ENCODE data around the gene CBARP. TPM values are rescaled to one million over a fixed set of nuclear protein-coding genes. Genes with fewer than 3 reads are reported as not detected.

Gene CBARP
- total RNA-seq, 4 donors from 2014 or later, result 0.58 to 1.0 (median 0.99) TPM; not detected in 1

DNA sequence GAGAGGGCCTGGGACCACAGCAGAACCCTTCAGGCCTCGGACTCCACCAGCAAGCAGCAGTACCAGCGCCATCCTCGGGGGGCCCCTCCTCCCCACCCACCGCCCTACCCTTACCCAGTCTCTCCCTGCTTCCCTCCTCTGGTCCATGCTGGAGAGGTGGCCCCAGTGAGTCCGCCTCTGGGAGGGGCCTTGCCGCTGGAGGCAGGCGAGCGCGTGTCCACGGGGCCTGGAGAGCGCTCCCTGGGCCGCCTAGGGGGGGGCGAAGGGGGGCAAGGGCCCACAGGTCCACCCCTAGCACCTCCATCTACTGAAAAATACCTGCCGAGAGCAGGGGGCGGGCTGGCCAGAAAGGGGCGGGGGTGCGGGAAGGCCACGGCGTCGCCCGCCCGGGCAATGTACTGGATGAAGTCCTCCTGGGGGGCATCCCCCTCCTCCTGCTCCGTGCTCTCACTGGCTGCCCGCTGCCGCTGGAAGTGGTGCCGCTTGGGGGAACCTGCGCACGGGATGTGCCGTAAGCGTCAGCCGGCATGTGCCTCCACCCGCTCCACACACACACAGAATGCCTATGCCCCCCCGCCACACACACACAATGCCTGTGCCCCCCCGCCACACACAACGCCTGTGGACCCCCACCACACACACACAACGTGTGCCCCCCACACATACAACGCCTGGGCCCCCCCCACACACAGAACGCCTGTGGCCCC is 6.9 kb downstream of the CBARP start:
- WGBS, result 86% methylated on average over 10 of the region's 38 CpGs
- H3K9me3 ChIP-seq, result no peaks in the 10 kb centered on the region
- H3K27me3 ChIP-seq, result no peaks in the 10 kb centered on the region
- DNase-seq (ENCODE audit: extremely low spot score), result no peak
- intact Hi-C loops (cut with DNase I), result no loop called here
- peaks cover 20 to 31% (median 24%) of the 10 kb centered on the region in 4 donors for H3K36me3 ChIP-seq
- H3K4me1 ChIP-seq, result peaks cover 16 to 24% (median 20%) of the 10 kb centered on the region in 4 donors
- H3K27ac ChIP-seq (replicated peaks in 1 of 4), result no peak overlapping the region
- TF ChIP-seq POLR2AphosphoS5 (IDR thresholded peaks at IDR 0.05), result no peak
- no peak for TF ChIP-seq EP300 (IDR thresholded peaks at IDR 0.05)
- TF ChIP-seq POLR2A (IDR thresholded peaks at IDR 0.05; ENCODE audit: low read depth), result no peak
- TF ChIP-seq, protein P1, sequence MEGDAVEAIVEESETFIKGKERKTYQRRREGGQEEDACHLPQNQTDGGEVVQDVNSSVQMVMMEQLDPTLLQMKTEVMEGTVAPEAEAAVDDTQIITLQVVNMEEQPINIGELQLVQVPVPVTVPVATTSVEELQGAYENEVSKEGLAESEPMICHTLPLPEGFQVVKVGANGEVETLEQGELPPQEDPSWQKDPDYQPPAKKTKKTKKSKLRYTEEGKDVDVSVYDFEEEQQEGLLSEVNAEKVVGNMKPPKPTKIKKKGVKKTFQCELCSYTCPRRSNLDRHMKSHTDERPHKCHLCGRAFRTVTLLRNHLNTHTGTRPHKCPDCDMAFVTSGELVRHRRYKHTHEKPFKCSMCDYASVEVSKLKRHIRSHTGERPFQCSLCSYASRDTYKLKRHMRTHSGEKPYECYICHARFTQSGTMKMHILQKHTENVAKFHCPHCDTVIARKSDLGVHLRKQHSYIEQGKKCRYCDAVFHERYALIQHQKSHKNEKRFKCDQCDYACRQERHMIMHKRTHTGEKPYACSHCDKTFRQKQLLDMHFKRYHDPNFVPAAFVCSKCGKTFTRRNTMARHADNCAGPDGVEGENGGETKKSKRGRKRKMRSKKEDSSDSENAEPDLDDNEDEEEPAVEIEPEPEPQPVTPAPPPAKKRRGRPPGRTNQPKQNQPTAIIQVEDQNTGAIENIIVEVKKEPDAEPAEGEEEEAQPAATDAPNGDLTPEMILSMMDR (IDR thresholded peaks at IDR 0.05), result no peak
- H3K4me3 ChIP-seq, result no peak overlapping the region

DNA sequence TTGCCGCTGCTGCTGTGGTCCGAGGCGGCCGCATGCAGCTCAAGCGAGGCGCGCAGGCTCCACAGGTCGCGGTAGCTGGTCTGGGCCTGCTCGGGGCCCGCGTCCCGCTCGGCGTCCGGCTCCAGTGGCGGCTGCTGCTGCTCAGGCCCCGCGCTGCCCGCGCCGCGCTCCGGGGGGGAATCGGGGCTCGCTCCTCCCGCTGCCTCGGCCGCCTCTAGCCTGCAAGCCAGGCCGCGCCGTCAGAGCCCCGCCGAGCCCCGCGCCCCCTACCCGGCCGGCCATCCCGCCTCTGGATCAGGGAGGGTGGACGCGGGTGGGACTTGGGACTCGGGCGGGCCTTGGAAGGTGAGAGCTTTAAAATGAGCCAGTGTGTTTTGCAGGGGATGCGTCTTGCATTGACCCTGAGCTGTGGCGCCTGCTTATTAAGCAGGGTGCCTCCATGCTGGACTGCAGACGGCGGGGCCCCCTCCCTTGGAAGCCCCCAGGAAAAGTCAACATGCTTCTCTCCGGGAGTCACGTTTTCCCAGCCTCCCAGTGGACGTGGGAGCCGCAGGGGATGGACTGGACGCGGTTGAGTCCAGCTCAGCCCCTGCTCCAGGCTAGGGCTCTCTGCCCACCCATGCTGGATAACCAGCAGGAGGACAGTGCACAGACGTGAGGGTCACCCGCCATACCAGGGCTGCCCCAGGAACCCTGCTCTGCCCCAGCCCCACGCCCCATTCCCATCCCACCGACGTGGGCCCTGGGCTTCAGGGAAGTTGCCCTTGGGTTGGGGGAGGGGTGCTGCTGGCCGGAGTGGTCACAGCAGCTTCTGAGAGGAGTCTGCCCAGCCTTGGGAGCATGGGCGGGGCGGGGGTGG is 7.7 kb downstream of the CBARP start:
- DNase-seq (ENCODE audit: extremely low spot score), result no peak
- Histone ChIP-seq H3K4me3 (no peak overlapping the region), H3K27ac (replicated peaks in 1 of 4) (no peak overlapping the region), H3K27me3 (no peaks in the 10 kb centered on the region), H3K36me3 (peaks cover 20 to 39% (median 32%) of the 10 kb centered on the region in 4 donors), H3K9me3 (no peaks in the 10 kb centered on the region), H3K4me1 (peaks cover 16 to 22% (median 20%) of the 10 kb centered on the region in 4 donors)
- TF ChIP-seq POLR2AphosphoS5 (IDR thresholded peaks at IDR 0.05) (no peak), EP300 (IDR thresholded peaks at IDR 0.05) (no peak), POLR2A (IDR thresholded peaks at IDR 0.05; ENCODE audit: low read depth) (no peak)
- TF ChIP-seq, protein P1 (IDR thresholded peaks at IDR 0.05), result no peak
- intact Hi-C loops (cut with DNase I), result no loop called here
- WGBS, result 84% methylated on average over 29 of the region's 61 CpGs

DNA sequence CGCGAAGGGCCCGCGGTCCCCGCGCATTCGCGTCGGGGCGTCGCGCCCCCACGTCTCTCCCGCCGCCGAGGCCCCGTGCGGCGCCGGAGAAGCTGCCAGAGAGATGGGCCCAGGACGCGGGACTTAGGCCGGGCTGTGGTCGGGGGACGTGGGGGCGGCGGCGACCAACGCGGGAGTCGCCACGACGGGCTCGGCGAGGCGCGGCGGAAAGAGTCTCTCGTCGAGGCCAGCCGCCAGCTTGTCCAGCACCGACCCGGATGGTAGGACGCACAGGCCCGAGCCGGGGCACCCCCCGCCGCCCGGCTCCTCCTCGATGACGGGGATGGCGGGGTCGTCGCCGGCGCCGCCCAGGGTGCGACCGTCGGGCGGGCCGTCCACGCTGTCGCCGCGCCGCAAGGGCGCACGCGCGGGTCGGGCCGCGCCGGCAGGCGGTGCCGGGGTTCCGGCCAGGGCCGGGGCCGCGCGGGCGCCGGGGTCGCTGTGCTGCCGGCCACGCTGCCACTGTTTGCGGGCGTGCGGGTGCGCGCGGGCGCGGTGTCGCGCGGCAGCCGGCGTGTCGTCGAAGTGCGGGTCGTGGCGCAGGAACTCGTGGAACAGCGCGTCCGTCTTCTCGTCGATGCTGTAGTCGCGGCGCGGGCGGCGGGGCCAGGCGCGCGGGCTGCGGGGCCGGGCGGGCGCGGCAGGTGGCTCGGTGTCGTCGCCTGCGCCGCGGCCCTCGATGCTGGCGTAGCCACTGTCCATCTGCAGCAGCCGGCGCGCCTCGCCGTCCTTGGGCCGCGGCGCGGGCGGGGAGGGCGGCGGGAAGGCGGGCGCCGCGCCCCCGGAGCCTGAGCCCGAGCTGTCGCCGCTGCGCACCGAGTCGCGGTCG is 8.5 kb downstream of the CBARP start:
- no peak overlapping the region for H3K27ac ChIP-seq (replicated peaks in 1 of 4)
- no peaks in the 10 kb centered on the region for H3K27me3 ChIP-seq
- no peaks in the 10 kb centered on the region for H3K9me3 ChIP-seq
- H3K36me3 ChIP-seq, result peaks cover 20 to 46% (median 41%) of the 10 kb centered on the region in 4 donors
- no peak for DNase-seq (ENCODE audit: extremely low spot score)
- H3K4me1 ChIP-seq, result peaks cover 16 to 22% (median 20%) of the 10 kb centered on the region in 4 donors
- no peak overlapping the region for H3K4me3 ChIP-seq
- TF ChIP-seq, protein P1 (IDR thresholded peaks at IDR 0.05), result no peak
- no peak for TF ChIP-seq EP300 (IDR thresholded peaks at IDR 0.05)
- TF ChIP-seq POLR2AphosphoS5 (IDR thresholded peaks at IDR 0.05), result no peak
- TF ChIP-seq POLR2A (IDR thresholded peaks at IDR 0.05; ENCODE audit: low read depth), result no peak
- WGBS, result 95% methylated on average over 52 of the region's 158 CpGs
- intact Hi-C loops (cut with DNase I), result no loop called here

DNA sequence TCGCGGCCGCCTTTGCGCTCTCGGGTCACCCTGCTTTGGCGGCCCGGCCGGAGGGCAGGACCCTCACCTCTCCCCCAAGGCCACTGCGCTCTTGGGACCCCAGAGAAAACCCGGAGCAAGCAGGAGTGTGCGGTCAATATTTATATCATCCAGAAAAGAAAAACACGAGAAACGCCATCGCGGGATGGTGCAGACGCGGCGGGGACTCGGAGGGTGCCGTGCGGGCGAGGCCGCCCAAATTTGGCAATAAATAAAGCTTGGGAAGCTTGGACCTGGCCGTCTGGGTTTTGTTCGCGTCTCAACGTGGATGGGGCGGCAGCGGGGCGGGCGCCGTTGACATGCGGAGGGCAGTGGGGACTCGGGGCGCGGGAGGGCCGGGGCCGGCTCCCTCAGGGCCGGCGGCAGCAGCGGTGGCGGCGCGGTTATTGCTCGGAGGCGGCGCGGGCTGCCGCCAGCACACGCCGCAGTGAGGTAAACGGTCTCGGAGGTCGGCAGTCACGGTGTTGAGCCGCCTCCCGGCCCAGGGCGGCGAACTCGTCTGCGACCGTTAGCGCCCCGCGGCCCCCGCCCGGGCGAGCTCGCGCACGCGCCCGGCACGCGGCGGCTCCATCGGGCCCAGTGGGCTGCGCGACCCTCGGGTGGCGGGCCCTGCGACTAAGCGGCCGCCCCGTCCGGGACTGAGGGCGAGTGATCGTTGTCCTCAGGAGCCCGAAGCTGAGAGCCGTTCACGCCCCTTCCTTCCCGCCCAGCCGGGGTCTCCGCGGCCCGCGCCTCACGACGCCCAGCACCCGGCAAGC is 9.4 kb downstream of the CBARP start:
- 96% methylated on average over 100 of the region's 100 CpGs for WGBS
- H3K9me3 ChIP-seq, result no peaks in the 10 kb centered on the region
- H3K27me3 ChIP-seq, result no peaks in the 10 kb centered on the region
- no peak for TF ChIP-seq EP300 (IDR thresholded peaks at IDR 0.05)
- TF ChIP-seq, protein P1 (IDR thresholded peaks at IDR 0.05), result no peak
- no peak for TF ChIP-seq POLR2AphosphoS5 (IDR thresholded peaks at IDR 0.05)
- TF ChIP-seq POLR2A (IDR thresholded peaks at IDR 0.05; ENCODE audit: low read depth), result no peak
- H3K4me1 ChIP-seq, result peaks cover 13 to 23% (median 20%) of the 10 kb centered on the region in 4 donors
- intact Hi-C loops (cut with DNase I), result no loop called here
- H3K36me3 ChIP-seq, result peaks cover 24 to 53% (median 50%) of the 10 kb centered on the region in 4 donors
- H3K27ac ChIP-seq (replicated peaks in 1 of 4), result no peak overlapping the region
- no peak overlapping the region for H3K4me3 ChIP-seq
- no peak for DNase-seq (ENCODE audit: extremely low spot score)

Data from esophagus muscularis mucosa (tissue), 4 donors.